ENCODE measurements around the gene CTXN1. TPM values are rescaled to one million over a fixed set of nuclear protein-coding genes. Genes with fewer than 3 reads are reported as not detected.

The CTXN1 gene
- total and polyA plus RNA-seq, 5 donors from 2014 or later, result not detected

- Mint-ChIP-seq H3K4me3 (peak overlapping the region; percentile 56 to 80 (median 70)), H3K27ac (no peak overlapping the region), H3K27me3 (no peaks in the 10 kb centered on the region), H3K4me1 (peaks cover 0 to 30% (median 4%) of the 10 kb centered on the region in 4 donors), H3K9me3 (no peaks in the 10 kb centered on the region), H3K36me3 (peaks cover 4% of the 10 kb centered on the region)
- DNase-seq (no peak), ATAC-seq (ENCODE audit: low read depth in 2 of 2) (no peak)
- Histone ChIP-seq H3K27me3 (ENCODE audit: control insufficient read depth, insufficient read depth, low read length) (no peaks in the 10 kb centered on the region), H3K36me3 (ENCODE audit: control insufficient read depth, insufficient read depth, low read length) (peaks cover 6% of the 10 kb centered on the region), H3K4me1 (ENCODE audit: control insufficient read depth, insufficient read depth, low read length, poor library complexity, severe bottlenecking) (peaks cover 19% of the 10 kb centered on the region), H3K9me3 (ENCODE audit: control insufficient read depth in 2 of 2, low read length in 2 of 2) (no peaks in the 10 kb centered on the region), H3K27ac (ENCODE audit: insufficient read depth, low read length, poor library complexity, severe bottlenecking) (no peak overlapping the region), H3K4me3 (ENCODE audit: low read depth, low read length) (no peak overlapping the region)
Observed at GRCh38 chr19:7926727-7927604, 1.0 kb upstream of the CTXN1 start.

DNA sequence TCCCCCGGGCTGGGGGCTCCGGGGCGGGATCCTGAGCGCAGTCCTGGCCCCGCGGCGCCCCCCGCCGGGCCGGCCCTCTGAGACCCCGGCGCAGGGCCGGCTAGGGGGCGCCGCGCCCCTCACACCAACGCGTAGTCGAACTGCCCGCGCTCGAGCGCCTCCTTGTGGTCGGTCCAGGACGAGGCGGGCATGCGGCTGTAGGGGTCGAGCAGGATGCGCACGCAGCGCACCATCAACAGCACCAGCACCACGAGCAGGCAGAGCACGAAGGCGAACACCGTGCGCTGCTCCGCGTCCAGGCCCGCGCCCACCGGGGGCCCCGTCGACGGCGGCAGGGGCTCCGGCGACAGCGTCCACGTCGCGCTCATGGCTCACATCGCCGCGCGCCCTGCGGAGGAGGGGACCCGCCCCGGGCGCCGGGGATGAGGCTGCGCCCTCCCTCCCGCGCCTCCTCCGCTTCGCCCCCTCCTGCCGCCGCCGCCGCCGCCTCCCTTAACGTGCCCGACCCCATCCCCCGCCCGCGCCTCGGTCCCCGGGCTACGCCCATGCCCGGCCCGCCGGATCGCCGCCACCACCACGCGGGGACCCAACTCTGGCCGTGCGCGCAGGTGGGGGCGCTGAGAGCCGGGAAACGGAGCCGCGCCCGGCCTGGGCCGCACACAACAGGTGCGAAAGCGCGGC, 624 bp downstream of the CTXN1 start:
- peaks cover 30% of the 10 kb centered on the region for H3K4me1 ChIP-seq (ENCODE audit: control insufficient read depth, insufficient read depth, low read length, poor library complexity, severe bottlenecking)
- Mint-ChIP-seq H3K27ac (peak overlapping the region in 1 of 3 donors; percentile 90), H3K4me3 (peak overlapping the region; percentile 78 to 86 (median 82)), H3K9me3 (no peaks in the 10 kb centered on the region), H3K27me3 (peaks cover under 1% of the 10 kb centered on the region), H3K36me3 (peaks cover 4% of the 10 kb centered on the region), H3K4me1 (peaks cover 0 to 41% (median 11%) of the 10 kb centered on the region in 4 donors)
- no peaks in the 10 kb centered on the region for H3K27me3 ChIP-seq (ENCODE audit: control insufficient read depth, insufficient read depth, low read length)
- H3K27ac ChIP-seq (ENCODE audit: insufficient read depth, low read length, poor library complexity, severe bottlenecking), result no peak overlapping the region
- peak; percentile 6 to 10 for ATAC-seq (ENCODE audit: low read depth in 2 of 2)
- no peaks in the 10 kb centered on the region for H3K9me3 ChIP-seq (ENCODE audit: control insufficient read depth in 2 of 2, low read length in 2 of 2)
- DNase-seq, result peak; percentile 55 to 74 (median 74)
- no peak overlapping the region for H3K4me3 ChIP-seq (ENCODE audit: low read depth, low read length)
- no peaks in the 10 kb centered on the region for H3K36me3 ChIP-seq (ENCODE audit: control insufficient read depth, insufficient read depth, low read length)

DNA sequence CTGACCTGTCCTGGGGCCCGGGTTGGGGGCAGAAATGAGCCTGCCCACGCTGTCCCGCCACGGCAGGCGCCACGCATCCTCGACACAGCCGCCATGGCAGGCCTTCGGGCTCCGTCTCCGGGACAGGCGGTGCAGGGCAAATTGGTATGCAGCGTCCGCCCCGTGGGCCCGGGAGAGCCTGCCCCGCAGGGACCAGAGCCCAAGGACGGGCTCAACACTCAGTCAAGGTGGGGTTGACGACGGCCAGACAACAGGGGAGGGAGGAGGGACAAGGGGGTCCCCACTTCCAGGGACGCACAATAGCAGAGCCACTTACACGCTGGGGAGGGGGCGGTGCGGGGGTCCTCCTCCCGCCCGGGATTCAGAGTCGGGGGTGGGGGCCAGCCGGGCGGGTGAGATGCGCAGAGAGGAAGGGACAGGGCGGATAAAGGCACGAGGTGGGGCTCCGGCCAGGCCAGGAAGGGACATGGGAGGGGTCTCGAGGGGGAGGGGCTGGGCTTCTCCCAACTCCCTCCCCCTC, 1.2 kb downstream of the CTXN1 start:
- peaks cover 6% of the 10 kb centered on the region for H3K27me3 Mint-ChIP-seq
- H3K36me3 Mint-ChIP-seq, result peaks cover 4% of the 10 kb centered on the region
- H3K36me3 ChIP-seq (ENCODE audit: control insufficient read depth, insufficient read depth, low read length), result no peaks in the 10 kb centered on the region
- H3K9me3 ChIP-seq (ENCODE audit: control insufficient read depth in 2 of 2, low read length in 2 of 2), result no peaks in the 10 kb centered on the region
- H3K9me3 Mint-ChIP-seq, result peaks cover 0 to 2% (median 0%) of the 10 kb centered on the region in 7 donors
- no peak overlapping the region for H3K27ac Mint-ChIP-seq
- H3K27me3 ChIP-seq (ENCODE audit: control insufficient read depth, insufficient read depth, low read length), result no peaks in the 10 kb centered on the region
- H3K4me1 Mint-ChIP-seq, result peaks cover 0 to 45% (median 15%) of the 10 kb centered on the region in 4 donors
- no peak overlapping the region for H3K27ac ChIP-seq (ENCODE audit: insufficient read depth, low read length, poor library complexity, severe bottlenecking)
- peaks cover 35% of the 10 kb centered on the region for H3K4me1 ChIP-seq (ENCODE audit: control insufficient read depth, insufficient read depth, low read length, poor library complexity, severe bottlenecking)
- no peak overlapping the region for H3K4me3 ChIP-seq (ENCODE audit: low read depth, low read length)
- no peak for DNase-seq
- no peak for ATAC-seq (ENCODE audit: low read depth in 2 of 2)
- H3K4me3 Mint-ChIP-seq, result peak overlapping the region in 2 of 4 donors; percentile 46 to 86

DNA sequence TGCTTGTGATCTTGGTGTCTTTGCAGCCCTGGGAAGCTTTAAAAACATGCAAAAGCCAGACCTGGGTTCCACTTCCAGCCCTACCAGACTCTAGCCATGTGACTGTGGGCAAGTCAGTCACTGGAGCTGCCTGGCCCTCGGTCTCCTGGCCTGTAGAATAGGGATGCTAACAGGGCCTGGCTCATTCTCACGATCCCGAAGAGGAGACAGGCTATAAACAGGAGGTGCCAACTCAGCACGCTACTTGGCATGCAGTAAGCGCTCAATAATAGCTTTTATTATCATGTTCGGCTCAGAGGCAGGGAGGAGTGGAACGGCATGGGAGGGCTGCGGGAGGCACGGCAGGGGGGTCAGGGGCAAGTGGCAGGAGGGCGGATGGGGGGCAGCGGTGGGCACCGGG, 1.7 kb downstream of the CTXN1 start:
- H3K4me3 Mint-ChIP-seq, result peak overlapping the region in 2 of 4 donors; percentile 32 to 78
- no peaks in the 10 kb centered on the region for H3K9me3 ChIP-seq (ENCODE audit: control insufficient read depth in 2 of 2, low read length in 2 of 2)
- no peak for ATAC-seq (ENCODE audit: low read depth in 2 of 2)
- H3K4me1 ChIP-seq (ENCODE audit: control insufficient read depth, insufficient read depth, low read length, poor library complexity, severe bottlenecking), result peaks cover 40% of the 10 kb centered on the region
- H3K27me3 ChIP-seq (ENCODE audit: control insufficient read depth, insufficient read depth, low read length), result no peaks in the 10 kb centered on the region
- H3K4me1 Mint-ChIP-seq, result peaks cover 0 to 46% (median 18%) of the 10 kb centered on the region in 4 donors
- DNase-seq, result no peak
- peaks cover 10% of the 10 kb centered on the region for H3K27me3 Mint-ChIP-seq
- H3K4me3 ChIP-seq (ENCODE audit: low read depth, low read length), result no peak overlapping the region
- no peak overlapping the region for H3K27ac Mint-ChIP-seq
- H3K9me3 Mint-ChIP-seq, result peaks cover 0 to 2% (median 0%) of the 10 kb centered on the region in 7 donors
- H3K36me3 ChIP-seq (ENCODE audit: control insufficient read depth, insufficient read depth, low read length), result no peaks in the 10 kb centered on the region
- no peak overlapping the region for H3K27ac ChIP-seq (ENCODE audit: insufficient read depth, low read length, poor library complexity, severe bottlenecking)
- H3K36me3 Mint-ChIP-seq, result peaks cover 4% of the 10 kb centered on the region

DNA sequence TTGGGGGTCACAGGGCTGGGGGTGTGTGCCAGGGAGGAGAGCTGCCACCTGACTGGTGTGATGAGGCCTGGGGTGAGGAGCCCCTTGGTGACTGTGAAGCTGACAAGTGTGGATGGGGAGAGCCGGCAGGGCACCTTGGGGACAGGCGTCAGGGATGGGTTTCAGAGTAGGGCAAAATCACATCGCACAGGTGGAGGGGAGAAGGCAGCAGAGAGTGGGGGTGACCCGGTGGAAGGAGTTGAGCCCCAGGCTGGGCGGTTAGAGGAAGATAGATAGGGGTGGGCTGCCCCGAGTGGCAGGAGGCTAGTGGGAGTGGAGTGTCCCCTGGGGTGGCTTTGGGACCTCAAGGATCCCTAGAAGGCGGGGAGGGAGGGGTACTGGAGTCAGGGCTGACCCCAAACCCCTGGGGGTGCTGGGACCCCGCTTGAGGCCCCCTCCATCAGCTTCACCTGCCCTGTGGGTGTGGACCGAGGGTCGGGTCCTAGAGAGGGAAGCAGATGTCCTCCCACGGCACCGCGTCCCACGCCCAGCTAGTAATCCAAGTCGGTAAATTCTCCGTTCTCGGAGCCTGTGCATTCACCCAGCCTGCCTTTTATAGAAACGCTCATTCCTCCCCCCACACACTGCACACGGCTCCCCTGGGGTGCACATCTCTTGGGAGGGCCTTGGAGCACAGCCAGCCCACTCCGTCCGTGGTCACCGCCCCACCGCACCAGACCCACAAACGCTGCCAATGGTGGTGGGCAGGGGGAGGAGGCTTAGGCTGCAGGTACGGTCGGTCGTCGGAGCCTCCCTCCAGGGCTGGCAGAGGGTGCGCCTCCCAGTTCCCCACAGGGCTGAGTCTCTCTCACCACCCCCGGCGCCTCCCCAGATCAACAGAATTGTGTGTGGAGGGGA, 2.4 kb downstream of the CTXN1 start:
- peaks cover 40% of the 10 kb centered on the region for H3K4me1 ChIP-seq (ENCODE audit: control insufficient read depth, insufficient read depth, low read length, poor library complexity, severe bottlenecking)
- peaks cover 0 to 41% (median 18%) of the 10 kb centered on the region in 4 donors for H3K4me1 Mint-ChIP-seq

DNA sequence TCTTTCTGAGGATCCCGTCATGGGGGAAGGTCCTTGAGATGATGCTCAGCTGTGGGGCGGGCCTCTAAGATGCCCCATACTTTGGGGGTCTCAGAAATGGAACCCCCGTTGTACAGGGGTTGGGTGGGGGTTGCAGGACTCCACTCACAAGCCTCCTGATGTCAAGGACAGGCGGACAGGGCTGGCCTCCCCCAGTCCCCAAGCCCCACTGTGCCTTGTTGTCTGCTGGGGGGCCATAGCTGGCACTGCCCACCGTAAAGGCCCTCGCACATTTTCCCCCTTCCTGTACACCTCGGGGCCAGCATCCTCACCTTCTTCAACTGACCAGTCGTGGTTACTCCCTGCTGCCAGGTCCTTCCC, 3.1 kb downstream of the CTXN1 start:
- Histone ChIP-seq H3K9me3 (ENCODE audit: control insufficient read depth in 2 of 2, low read length in 2 of 2) (no peaks in the 10 kb centered on the region), H3K27ac (ENCODE audit: insufficient read depth, low read length, poor library complexity, severe bottlenecking) (no peak overlapping the region), H3K4me3 (ENCODE audit: low read depth, low read length) (no peak overlapping the region), H3K4me1 (ENCODE audit: control insufficient read depth, insufficient read depth, low read length, poor library complexity, severe bottlenecking) (peaks cover 42% of the 10 kb centered on the region), H3K36me3 (ENCODE audit: control insufficient read depth, insufficient read depth, low read length) (no peaks in the 10 kb centered on the region), H3K27me3 (ENCODE audit: control insufficient read depth, insufficient read depth, low read length) (peaks cover 5% of the 10 kb centered on the region)
- Mint-ChIP-seq H3K36me3 (peaks cover 4% of the 10 kb centered on the region), H3K27ac (no peak overlapping the region), H3K4me3 (peak overlapping the region in 1 of 4 donors; percentile 60), H3K9me3 (peaks cover 0 to 2% (median 0%) of the 10 kb centered on the region in 7 donors), H3K27me3 (peaks cover 19% of the 10 kb centered on the region), H3K4me1 (peaks cover 0 to 49% (median 17%) of the 10 kb centered on the region in 4 donors)
- no peak for ATAC-seq (ENCODE audit: low read depth in 2 of 2)
- no peak for DNase-seq

More for the DNA sequence above, 2.4 kb downstream of the CTXN1 start:
- Histone ChIP-seq H3K36me3 (ENCODE audit: control insufficient read depth, insufficient read depth, low read length) (no peaks in the 10 kb centered on the region), H3K9me3 (ENCODE audit: control insufficient read depth in 2 of 2, low read length in 2 of 2) (no peaks in the 10 kb centered on the region), H3K27ac (ENCODE audit: insufficient read depth, low read length, poor library complexity, severe bottlenecking) (no peak overlapping the region), H3K27me3 (ENCODE audit: control insufficient read depth, insufficient read depth, low read length) (peaks cover 2% of the 10 kb centered on the region), H3K4me3 (ENCODE audit: low read depth, low read length) (no peak overlapping the region)
- peaks cover 4% of the 10 kb centered on the region for H3K36me3 Mint-ChIP-seq
- H3K27ac Mint-ChIP-seq, result no peak overlapping the region
- peak overlapping the region in 3 of 4 donors; percentile 32 to 60 (median 47) for H3K4me3 Mint-ChIP-seq
- no peak for DNase-seq
- peaks cover 11% of the 10 kb centered on the region for H3K27me3 Mint-ChIP-seq
- ATAC-seq (ENCODE audit: low read depth in 2 of 2), result no peak
- H3K9me3 Mint-ChIP-seq, result peaks cover 0 to 2% (median 0%) of the 10 kb centered on the region in 7 donors
